ENCODE measurements around the gene RIMS4. TPM values are rescaled to one million over a fixed set of nuclear protein-coding genes. Genes with fewer than 3 reads are reported as not detected.

The RIMS4 gene
- total and polyA plus RNA-seq, 12 donors = 0.11 to 6.3 (median 0.78) TPM; not detected in 1

- Histone ChIP-seq H3K27ac (peak overlapping the region; percentile 55 to 88 (median 83)), H3K36me3 (replicated peaks in 1 of 2) (no peaks in the 10 kb centered on the region), H3K4me3 (no peak overlapping the region), H3K4me1 (replicated peaks in 1 of 2) (peaks cover 25 to 26% of the 10 kb centered on the region in 2 donors), H3K27me3 (no peaks in the 10 kb centered on the region), H3K9me3 (replicated peaks in 1 of 3) (no peaks in the 10 kb centered on the region)
- intact Hi-C loops (cut with DNase I) = no loop called here
- TF ChIP-seq POLR2A (IDR thresholded peaks at IDR 0.05) = peak in 1 of 2 donors; percentile 30
- no peak for TF ChIP-seq CTCF (IDR thresholded peaks at IDR 0.05)
- peak; percentile 80 to 96 (median 95) for DNase-seq
- WGBS, 4 donors = 0 to 18% (median 8%) methylated on average over 1 to 9 of the region's 9 CpGs
Observed at GRCh38 chr20:44702776-44703175, 107.6 kb downstream of the RIMS4 start.

- intact Hi-C loops (cut with DNase I) = no loop called here
- H3K27me3 ChIP-seq = no peaks in the 10 kb centered on the region
- H3K4me3 ChIP-seq = no peak overlapping the region
- H3K4me1 ChIP-seq (replicated peaks in 1 of 2) = peaks cover 25 to 26% of the 10 kb centered on the region in 2 donors
- H3K27ac ChIP-seq = peak overlapping the region in 1 of 5 donors; percentile 40
- peak in 1 of 7 donors; percentile 14 for DNase-seq
- H3K9me3 ChIP-seq (replicated peaks in 1 of 3) = no peaks in the 10 kb centered on the region
- WGBS, 4 donors = 84 to 91% (median 88%) methylated on average over 7 of the region's 7 CpGs
- H3K36me3 ChIP-seq (replicated peaks in 1 of 2) = no peaks in the 10 kb centered on the region
- TF ChIP-seq CTCF (IDR thresholded peaks at IDR 0.05) = no peak
Observed at GRCh38 chr20:44701858-44702256, 108.5 kb downstream of the RIMS4 start.

Other genes with a start within 250 kb of the RIMS4 start
- 100 to 1,000 TPM in 6 of 9 donors, 10 to 100 TPM in 3; 56.1 to 225 (median 112) TPM for gene PKIG, start 228.0 kb downstream of the RIMS4 start, total RNA-seq
- gene PKIG, start 228.0 kb downstream of the RIMS4 start, polyA plus RNA-seq = 100 to 1,000 TPM in 1 of 3 donors, 10 to 100 TPM in 2; 43.9 to 114 (median 98.0) TPM
- 10 to 100 TPM in 5 of 9 donors, 1 to 10 TPM in 4; 3.5 to 16.4 (median 11.8) TPM for gene ADA, start 158.8 kb downstream of the RIMS4 start, total RNA-seq
- gene ADA, start 158.8 kb downstream of the RIMS4 start, polyA plus RNA-seq = 10 to 100 TPM in 1 of 3 donors, 1 to 10 TPM in 2; 3.4 to 10.4 (median 9.6) TPM
- gene CCN5, start 95.2 kb downstream of the RIMS4 start, total RNA-seq = 100 to 1,000 TPM in 2 of 9 donors, 10 to 100 TPM in 7; 14.0 to 115 (median 62.0) TPM
- 10 to 100 TPM in 2 of 3 donors, 1 to 10 TPM in 1; 8.0 to 47.3 (median 19.1) TPM for gene CCN5, start 95.2 kb downstream of the RIMS4 start, polyA plus RNA-seq
- 10 to 100 TPM in 1 of 9 donors, 1 to 10 TPM in 6, under 1 TPM in 2; 0.44 to 11.0 (median 2.8) TPM for gene KCNK15, start 64.7 kb downstream of the RIMS4 start, total RNA-seq
- under 1 TPM; 0.42 to 0.84 (median 0.56) TPM for gene KCNK15, start 64.7 kb downstream of the RIMS4 start, polyA plus RNA-seq
- 100 to 1,000 TPM; 109 to 207 (median 144) TPM for gene YWHAB, start 75.2 kb upstream of the RIMS4 start, total RNA-seq
- 100 to 1,000 TPM in 1 of 3 donors, 10 to 100 TPM in 2; 53.1 to 293 (median 74.4) TPM for gene YWHAB, start 75.2 kb upstream of the RIMS4 start, polyA plus RNA-seq
- 10 to 100 TPM in 6 of 9 donors, 1 to 10 TPM in 3; 2.8 to 31.2 (median 10.5) TPM for gene PABPC1L, start 99.5 kb upstream of the RIMS4 start, total RNA-seq
- 10 to 100 TPM in 2 of 3 donors, 1 to 10 TPM in 1; 3.9 to 90.3 (median 69.5) TPM for gene PABPC1L, start 99.5 kb upstream of the RIMS4 start, polyA plus RNA-seq
- 100 to 1,000 TPM in 1 of 9 donors, 10 to 100 TPM in 8; 20.7 to 178 (median 52.1) TPM for gene TOMM34, start 149.9 kb upstream of the RIMS4 start, total RNA-seq
- gene TOMM34, start 149.9 kb upstream of the RIMS4 start, polyA plus RNA-seq = 100 to 1,000 TPM in 1 of 3 donors, 10 to 100 TPM in 2; 17.8 to 120 (median 30.7) TPM
- gene STK4, start 156.0 kb upstream of the RIMS4 start, total RNA-seq = 10 to 100 TPM; 15.0 to 39.3 (median 33.9) TPM
- 10 to 100 TPM in 2 of 3 donors, 1 to 10 TPM in 1; 7.1 to 24.6 (median 11.1) TPM for gene STK4, start 156.0 kb upstream of the RIMS4 start, polyA plus RNA-seq